HG02798 (cell line): ENCODE results near the gene NCR3LG1.

ENCODE experiments used
- ATAC-seq: cut with Tn5 transposase; IDR thresholded peaks from one replicate; pipeline ENCODE4 v1.9.1; 2021; ENCODE audit warnings: mild to moderate bottlenecking; ENCODE audit not compliant: unreplicated experiment, poor library complexity

The NCR3LG1 gene

GRCh38 chr11:17391493-17392355 lies 40.1 kb downstream of the NCR3LG1 start:
- no peak for ATAC-seq

- ATAC-seq: no peak
These were observed 41.3 kb downstream of the NCR3LG1 start for GRCh38 chr11:17392872-17393271.

DNA sequence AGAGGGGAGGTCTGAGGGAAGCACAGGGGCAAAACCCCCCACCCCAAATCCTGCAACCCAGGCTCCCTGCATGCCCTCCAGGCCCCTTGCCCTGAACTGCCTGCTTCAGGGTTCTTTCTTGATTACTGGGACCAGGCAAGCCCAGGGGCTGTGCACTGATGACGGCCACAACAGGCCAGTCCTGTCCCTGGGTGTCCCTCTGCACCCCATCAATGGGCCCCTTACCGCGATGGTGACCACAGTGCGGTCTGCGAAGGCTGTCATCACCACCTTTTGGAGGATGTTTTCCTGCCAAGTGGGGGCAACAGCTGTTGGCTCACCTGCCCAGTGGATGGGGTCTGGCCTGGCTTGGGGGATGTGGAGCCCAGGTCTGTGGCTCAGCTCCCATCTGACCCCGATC lies 41.9 kb downstream of the NCR3LG1 start:
- ATAC-seq: no peak

DNA sequence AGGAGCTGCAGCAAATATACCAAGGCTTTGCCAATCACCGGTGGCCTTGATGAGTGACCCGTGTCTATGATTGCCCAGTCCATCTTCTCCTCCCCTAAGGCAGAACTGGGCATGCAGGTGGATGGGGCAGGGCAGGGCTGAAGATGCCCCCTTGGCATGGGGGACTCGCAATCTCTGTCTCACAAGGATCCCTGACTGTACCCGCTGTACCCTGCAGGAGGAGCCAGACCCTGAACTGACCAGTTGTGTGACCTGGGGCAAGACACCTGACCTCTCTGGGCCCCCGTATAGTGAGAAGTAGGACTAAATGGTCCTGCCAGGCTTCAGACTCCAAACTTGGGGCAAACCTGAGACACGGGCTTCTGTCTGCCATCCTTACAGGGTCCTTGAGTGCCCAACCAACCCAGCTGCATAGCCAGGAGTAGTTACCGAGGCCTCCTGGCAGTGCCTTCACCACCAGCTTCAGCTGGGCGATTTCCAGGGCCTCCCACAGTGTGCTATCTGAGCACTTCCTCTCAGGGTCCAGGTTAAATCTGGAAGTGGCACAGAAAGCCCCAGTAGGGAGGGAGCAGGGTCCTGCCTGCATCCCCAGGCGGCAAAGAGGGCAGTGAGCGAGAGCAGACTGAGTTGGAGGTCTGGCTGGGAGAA lies 43.3 kb downstream of the NCR3LG1 start:
- ATAC-seq: no peak

- no peak for ATAC-seq
These were observed 44.0 kb downstream of the NCR3LG1 start for GRCh38 chr11:17395554-17395961.

DNA sequence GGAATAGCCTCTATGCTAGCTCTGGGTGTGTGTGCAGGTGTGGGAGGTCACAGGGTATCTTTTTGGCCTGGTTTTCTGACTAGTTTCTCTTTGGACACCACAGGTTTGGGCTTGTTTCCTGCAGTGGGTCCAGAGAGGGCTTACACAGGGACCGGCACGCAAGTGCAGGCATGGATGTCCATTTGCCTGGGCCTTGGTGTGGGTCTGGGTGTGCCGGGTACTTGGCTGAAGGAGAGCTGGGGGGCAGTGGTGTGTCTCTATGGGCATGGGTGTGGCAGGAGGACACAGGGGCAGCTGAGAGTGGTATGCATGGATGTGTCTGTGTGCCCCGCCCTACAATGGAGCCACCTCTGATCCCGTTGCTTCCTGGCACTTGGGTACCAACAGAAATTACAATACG lies 44.4 kb downstream of the NCR3LG1 start:
- no peak for ATAC-seq

DNA sequence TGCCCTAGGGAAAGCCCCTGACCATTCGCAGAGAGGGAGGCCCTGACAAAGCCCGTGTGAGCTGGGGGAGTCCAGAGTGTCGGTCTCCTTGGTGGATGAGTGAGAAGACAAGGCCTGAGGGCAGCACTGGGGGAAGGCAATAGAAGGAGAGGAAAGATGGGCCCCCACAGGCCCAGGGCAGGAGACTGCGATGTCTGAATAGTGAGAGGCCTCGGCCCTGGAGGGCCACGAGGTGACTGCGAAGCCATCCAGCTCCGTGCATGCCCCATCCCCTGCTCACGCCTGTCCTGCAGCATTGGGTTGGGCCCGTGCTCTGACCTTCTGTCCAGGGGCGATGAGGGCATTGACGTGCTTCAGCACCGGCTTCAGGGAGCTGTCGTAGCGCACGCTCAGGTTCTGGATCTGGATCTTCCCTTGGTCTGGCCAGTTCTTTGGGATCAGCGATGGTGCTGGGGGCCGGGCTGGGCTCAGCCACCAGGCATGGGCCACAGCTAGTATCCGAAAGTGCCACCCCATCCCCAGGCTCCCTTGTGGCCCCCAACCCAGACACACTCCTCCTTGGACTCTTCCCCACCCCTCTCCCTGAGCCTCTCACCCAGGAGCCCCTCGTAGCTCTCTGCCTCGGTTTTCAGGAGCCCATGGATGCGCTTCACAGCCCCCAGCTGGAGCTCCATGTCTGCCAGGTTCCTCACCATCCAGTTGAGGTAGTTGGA lies 45.2 kb downstream of the NCR3LG1 start:
- no peak for ATAC-seq

- ATAC-seq: no peak
These were observed 45.9 kb downstream of the NCR3LG1 start for GRCh38 chr11:17397311-17398002.

GRCh38 chr11:17399236-17399635 lies 47.6 kb downstream of the NCR3LG1 start:
- no peak for ATAC-seq

- ATAC-seq: peak; percentile 69
These were observed 48.6 kb downstream of the NCR3LG1 start for GRCh38 chr11:17400048-17400775.

- no peak for ATAC-seq
These were observed 49.7 kb downstream of the NCR3LG1 start for GRCh38 chr11:17401316-17401715.

DNA sequence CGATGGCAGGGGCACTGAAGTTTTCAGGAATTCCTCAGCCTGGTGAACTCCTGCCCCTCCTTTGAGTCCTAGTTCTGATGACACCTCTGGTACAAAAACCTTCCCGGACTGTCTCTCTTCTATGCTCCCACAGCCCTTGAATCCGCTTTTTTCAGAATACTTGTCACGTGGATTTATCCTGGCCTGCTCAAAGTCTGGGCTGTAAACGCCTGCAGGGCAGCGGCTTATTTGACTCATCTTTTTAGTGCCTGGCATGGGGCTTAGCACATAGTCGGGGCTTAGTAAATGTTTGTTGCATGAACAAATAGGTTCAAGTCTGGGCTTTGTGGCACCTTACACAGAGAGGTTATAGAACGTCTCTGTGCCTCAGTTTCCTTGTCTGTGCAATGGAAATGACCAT lies 50.2 kb downstream of the NCR3LG1 start:
- ATAC-seq: no peak

GRCh38 chr11:17402486-17402885 lies 50.9 kb downstream of the NCR3LG1 start:
- ATAC-seq: no peak

GRCh38 chr11:17403980-17404759 lies 52.6 kb downstream of the NCR3LG1 start:
- no peak for ATAC-seq

GRCh38 chr11:17405232-17406005 lies 53.8 kb downstream of the NCR3LG1 start:
- ATAC-seq: peak; percentile 34

GRCh38 chr11:17406082-17406817 lies 54.6 kb downstream of the NCR3LG1 start:
- no peak for ATAC-seq

DNA sequence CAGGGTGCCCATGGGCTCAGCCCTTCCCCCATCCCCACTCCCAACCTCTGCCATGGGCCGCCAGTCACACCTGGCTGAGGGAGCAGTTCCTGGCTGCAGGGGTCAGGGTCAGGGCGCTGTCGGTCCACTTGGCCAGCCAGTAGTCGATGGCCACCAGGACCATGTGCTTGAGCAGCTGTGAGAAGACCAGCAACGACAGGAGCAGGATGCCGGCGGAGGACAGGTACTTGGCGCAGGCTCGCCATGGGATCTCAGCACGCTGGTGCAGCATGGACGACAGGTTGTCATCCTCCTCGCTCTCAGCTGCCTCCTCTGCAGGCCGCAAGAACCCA lies 55.2 kb downstream of the NCR3LG1 start:
- no peak for ATAC-seq

GRCh38 chr11:17407575-17407974 lies 56.0 kb downstream of the NCR3LG1 start:
- no peak for ATAC-seq
